ENCODE data around the gene SLC2A3. TPM values are rescaled to one million over a fixed set of nuclear protein-coding genes. Genes with fewer than 3 reads are reported as not detected.

The SLC2A3 gene
- total RNA-seq, 120 experiments from 2014 or later, result 42.4 to 309 (median 110) TPM

Other genes with a start within 250 kb of the SLC2A3 start
- not detected for gene GDF3, start 240.4 kb downstream of the SLC2A3 start, total RNA-seq
- gene DPPA3, start 224.8 kb downstream of the SLC2A3 start, total RNA-seq, result under 1 TPM in 2 of 120 experiments, not detected in 118; 0.58 to 0.75 TPM
- gene CLEC4C, start 188.8 kb downstream of the SLC2A3 start, total RNA-seq, result not detected
- not detected for gene NANOGNB, start 171.0 kb downstream of the SLC2A3 start, total RNA-seq
- 1 to 10 TPM in 50 of 120 experiments, under 1 TPM in 54, not detected in 16; 0.08 to 2.9 (median 0.93) TPM for gene NANOG, start 146.8 kb downstream of the SLC2A3 start, total RNA-seq
- gene SLC2A14, start 63.3 kb downstream of the SLC2A3 start, total RNA-seq, result 1 to 10 TPM in 37 of 120 experiments, under 1 TPM in 42, not detected in 41; 0.18 to 7.4 (median 0.71) TPM
- 10 to 100 TPM; 13.4 to 28.9 (median 16.8) TPM for gene FOXJ2, start 96.5 kb upstream of the SLC2A3 start, total RNA-seq
- gene C3AR1, start 130.2 kb upstream of the SLC2A3 start, total RNA-seq, result 10 to 100 TPM in 30 of 120 experiments, 1 to 10 TPM in 90; 1.1 to 23.1 (median 7.0) TPM
- 100 to 1,000 TPM in 108 of 120 experiments, 10 to 100 TPM in 12; 52.7 to 220 (median 150) TPM for gene NECAP1, start 146.1 kb upstream of the SLC2A3 start, total RNA-seq
- 1 to 10 TPM in 69 of 120 experiments, under 1 TPM in 18, not detected in 33; 0.43 to 6.1 (median 1.5) TPM for gene CLEC4A, start 187.4 kb upstream of the SLC2A3 start, total RNA-seq
- 1 to 10 TPM in 1 of 120 experiments, under 1 TPM in 6, not detected in 113; 0.10 to 1.3 (median 0.22) TPM for gene ZNF705A, start 220.8 kb upstream of the SLC2A3 start, total RNA-seq

Data from dorsolateral prefrontal cortex (tissue), 118 donors.